NT2/D1 (cell line): ENCODE measurements around the gene KPNB1.

Experiments used
- SUZ12 ChIP-seq: IDR thresholded peaks from 2 replicates; pipeline ENCODE4 v1.6.1; 2011; ENCODE audit not compliant: insufficient read length, insufficient read depth; ENCODE audit errors: extremely low read depth
- YY1 ChIP-seq: IDR thresholded peaks from 2 replicates; pipeline ENCODE4 v1.6.1; 2011; ENCODE audit not compliant: insufficient read length, insufficient read depth
- ZNF274 ChIP-seq: IDR thresholded peaks from 2 replicates; pipeline ENCODE4 v1.6.1; 2011; ENCODE audit warnings: mild to moderate bottlenecking, low read depth, low read length

DNA sequence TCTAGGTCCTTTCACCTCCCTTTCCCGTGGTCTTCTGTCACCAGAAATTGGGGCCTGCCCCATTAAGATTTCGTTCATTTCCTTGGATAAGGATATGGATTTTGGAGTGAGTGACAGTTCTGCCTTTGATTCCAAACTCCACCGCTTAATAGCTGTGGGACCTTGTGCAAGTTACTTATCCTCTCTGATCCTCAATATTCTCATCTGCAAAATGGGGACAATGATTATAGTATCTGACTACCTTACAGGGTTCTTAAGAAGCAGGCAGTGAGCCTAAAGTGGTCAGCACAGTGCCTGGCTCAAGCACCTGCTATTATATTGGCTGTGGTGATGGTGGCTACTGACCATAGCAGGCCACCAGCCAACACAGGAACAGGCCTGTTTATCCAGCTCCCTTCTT is 59.9 kb downstream of the KPNB1 start:
- TF ChIP-seq SUZ12 (no peak), ZNF274 (no peak), YY1 (no peak)
